Mesenchymal stem cell (in vitro differentiated cells and primary cell): ENCODE results near the gene PPM1B.

Experiments
- DNase-seq: peaks from one replicate; pipeline ENCODE4 v3.0.0-alpha.2; 2013
- H2AFZ ChIP-seq: one replicate; pipeline ENCODE4 v1.6.1; 2013; ENCODE audit warnings: low read depth, mild to moderate bottlenecking, control low read depth, inconsistent platforms, low read length, moderate library complexity
- H2AK5ac ChIP-seq: 2 replicates; pipeline ENCODE4 v1.6.1; 2013; ENCODE audit warnings: low read length, moderate library complexity, mild to moderate bottlenecking, inconsistent platforms; ENCODE audit not compliant: severe bottlenecking
- H2BK120ac ChIP-seq: one replicate; pipeline ENCODE4 v1.6.1; 2013; ENCODE audit warnings: low read depth, mild to moderate bottlenecking, inconsistent platforms, low read length, moderate library complexity
- H2BK12ac ChIP-seq, 2 experiments: one replicate each; pipeline ENCODE4 v1.6.1; 2013; ENCODE audit warnings: inconsistent platforms in 2 of 2, low read length in 2 of 2, mild to moderate bottlenecking in 2 of 2, moderate library complexity in 2 of 2, control low read depth in 1 of 2
- H2BK15ac ChIP-seq: one replicate; pipeline ENCODE4 v1.6.1; 2013; ENCODE audit warnings: mild to moderate bottlenecking, low read depth, inconsistent platforms; ENCODE audit not compliant: poor library complexity, severe bottlenecking
- H2BK5ac ChIP-seq: 2 replicates; pipeline ENCODE4 v1.6.1; 2013; ENCODE audit warnings: low read depth, mild to moderate bottlenecking, low read length, control low read depth, inconsistent platforms; ENCODE audit not compliant: poor library complexity, severe bottlenecking
- H3K14ac ChIP-seq, 2 experiments: one replicate each; pipeline ENCODE4 v1.6.1; 2013; ENCODE audit warnings: inconsistent platforms in 2 of 2, low read length in 2 of 2, control low read depth in 1 of 2, mild to moderate bottlenecking in 1 of 2, moderate library complexity in 1 of 2
- H3K18ac ChIP-seq, 2 experiments: one replicate each; pipeline ENCODE4 v1.6.1; 2013; ENCODE audit warnings: inconsistent platforms in 2 of 2, low read length in 2 of 2, control low read depth in 1 of 2, low read depth in 1 of 2, mild to moderate bottlenecking in 1 of 2
- H3K23ac ChIP-seq, 2 experiments: one replicate each; pipeline ENCODE4 v1.6.1; 2013; ENCODE audit warnings: inconsistent platforms in 2 of 2, low read length in 2 of 2, mild to moderate bottlenecking in 2 of 2, moderate library complexity in 2 of 2, control low read depth in 1 of 2
- H3K27ac ChIP-seq: 2 replicates; pipeline ENCODE4 v1.5.1; 2013; ENCODE audit warnings: mild to moderate bottlenecking, moderate library complexity, low read length, control low read depth, inconsistent platforms; ENCODE audit not compliant: poor library complexity, severe bottlenecking
- H3K27me3 ChIP-seq, 2 experiments: 2 replicates each; pipeline versions ENCODE4 v1.6.1 to v1.7.0; 2013; ENCODE audit warnings: low read length in 2 of 2, mild to moderate bottlenecking in 2 of 2, moderate library complexity in 2 of 2, control low read depth in 1 of 2, inconsistent platforms in 1 of 2; ENCODE audit not compliant: control insufficient read depth in 1 of 2, insufficient read depth in 1 of 2
- H3K36me3 ChIP-seq, 2 experiments: 2 replicates each; pipeline versions ENCODE4 v1.6.1 to v1.7.0; 2013; ENCODE audit warnings: low read length in 2 of 2, control low read depth in 1 of 2, inconsistent platforms in 1 of 2, low read depth in 1 of 2, mild to moderate bottlenecking in 1 of 2; ENCODE audit not compliant: insufficient read depth in 2 of 2, control insufficient read depth in 1 of 2
- H3K4ac ChIP-seq, 2 experiments: one replicate each; pipeline ENCODE4 v1.6.1; 2013; ENCODE audit warnings: inconsistent platforms in 2 of 2, low read length in 2 of 2, mild to moderate bottlenecking in 2 of 2, moderate library complexity in 2 of 2, control low read depth in 1 of 2, low read depth in 1 of 2
- H3K4me1 ChIP-seq: 2 replicates; pipeline ENCODE4 v1.6.1; 2013; ENCODE audit warnings: low read depth, low read length, control low read depth; ENCODE audit not compliant: control insufficient read depth, insufficient read depth
- H3K4me2 ChIP-seq: 2 replicates; pipeline ENCODE4 v1.6.1; 2013; ENCODE audit warnings: low read length, mild to moderate bottlenecking, inconsistent platforms; ENCODE audit not compliant: poor library complexity, severe bottlenecking
- H3K4me3 ChIP-seq, 2 experiments: 2 replicates each; pipeline versions ENCODE4 v1.5.1 to v1.7.0; 2013; ENCODE audit warnings: low read length in 2 of 2, mild to moderate bottlenecking in 2 of 2, control low read depth in 1 of 2, low read depth in 1 of 2; ENCODE audit not compliant: insufficient read depth in 1 of 2
- H3K79me1 ChIP-seq: replicated peaks from 2 replicates; pipeline ENCODE4 v1.6.1; 2013; ENCODE audit warnings: mild to moderate bottlenecking, control low read depth, low read length, inconsistent platforms; ENCODE audit not compliant: poor library complexity, severe bottlenecking
- H3K9ac ChIP-seq: 2 replicates; pipeline ENCODE4 v1.7.0; 2013; ENCODE audit warnings: mild to moderate bottlenecking, low read length, moderate library complexity
- H3K9me3 ChIP-seq: 2 replicates; pipeline ENCODE4 v1.7.0; 2013; ENCODE audit warnings: mild to moderate bottlenecking, low read length; ENCODE audit not compliant: control insufficient read depth
- H4K8ac ChIP-seq: one replicate; pipeline ENCODE4 v1.6.1; 2013; ENCODE audit warnings: inconsistent platforms, mild to moderate bottlenecking, low read length, moderate library complexity
- H4K91ac ChIP-seq: one replicate; pipeline ENCODE4 v1.6.1; 2013; ENCODE audit warnings: mild to moderate bottlenecking, low read length, inconsistent platforms
- WGBS: methylation state at CpG from one replicate; pipeline ENCODE4 v1.1.7; 2013; ENCODE audit warnings: mixed read lengths; 5-methylcytosine and 5-hydroxymethylcytosine counted together

The PPM1B gene

DNA sequence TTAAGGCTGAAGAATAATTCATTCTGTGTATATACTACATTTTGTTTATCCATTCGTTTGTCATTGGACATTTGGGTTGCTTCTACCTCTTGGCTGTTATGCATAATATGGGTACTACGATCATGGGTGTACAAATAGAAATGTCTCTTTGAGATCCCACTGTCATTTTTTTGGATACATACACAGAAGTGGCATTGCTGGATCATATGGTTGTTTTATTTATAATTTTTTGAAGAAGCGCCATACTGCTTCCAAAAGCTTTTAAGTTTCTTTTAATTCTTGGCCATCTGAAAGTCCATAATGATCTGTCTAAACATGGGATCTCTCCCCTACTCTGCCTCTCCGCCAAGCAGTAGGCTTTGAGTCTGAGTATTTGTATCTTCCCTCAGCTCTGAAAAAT, 18.6 kb downstream of the PPM1B start:
- Histone ChIP-seq H3K4me3 (no peak overlapping the region), H3K23ac (no peak overlapping the region), H3K79me1 (no peaks in the 10 kb centered on the region), H2BK12ac (no peak overlapping the region), H3K9ac (no peak overlapping the region), H3K4me1 (peaks cover 4% of the 10 kb centered on the region), H2AFZ (no peak overlapping the region), H3K27ac (no peak overlapping the region), H4K91ac (no peak overlapping the region), H2BK5ac (no peak overlapping the region), H3K14ac (no peak overlapping the region), H4K8ac (no peak overlapping the region), H2BK15ac (no peak overlapping the region), H3K36me3 (no peaks in the 10 kb centered on the region), H2BK120ac (no peak overlapping the region), H3K4ac (no peak overlapping the region), H2AK5ac (no peak overlapping the region), H3K18ac (no peak overlapping the region), H3K9me3 (no peaks in the 10 kb centered on the region), H3K4me2 (no peak overlapping the region), H3K27me3 (no peaks in the 10 kb centered on the region)
- 95% methylated on average over 3 of the region's 4 CpGs for WGBS
- DNase-seq = no peak

- H3K4me1 ChIP-seq = peaks cover 4% of the 10 kb centered on the region
- H3K4me3 ChIP-seq = no peak overlapping the region
- H3K9ac ChIP-seq = no peak overlapping the region
- H3K79me1 ChIP-seq = no peaks in the 10 kb centered on the region
- H2BK12ac ChIP-seq = no peak overlapping the region
- H4K8ac ChIP-seq = no peak overlapping the region
- H3K36me3 ChIP-seq = no peaks in the 10 kb centered on the region
- H2BK15ac ChIP-seq = no peak overlapping the region
- H2BK5ac ChIP-seq = no peak overlapping the region
- no peak overlapping the region for H3K23ac ChIP-seq
- no peak overlapping the region for H2AK5ac ChIP-seq
- no peak overlapping the region for H3K4me2 ChIP-seq
- no peak overlapping the region for H2BK120ac ChIP-seq
- no peak overlapping the region for H4K91ac ChIP-seq
- H3K18ac ChIP-seq = no peak overlapping the region
- no peaks in the 10 kb centered on the region for H3K9me3 ChIP-seq
- H3K27ac ChIP-seq = no peak overlapping the region
- WGBS = 90% methylated on average over 2 of the region's 3 CpGs
- no peak for DNase-seq
- no peaks in the 10 kb centered on the region for H3K27me3 ChIP-seq
- no peak overlapping the region for H2AFZ ChIP-seq
- H3K14ac ChIP-seq = no peak overlapping the region
- no peak overlapping the region for H3K4ac ChIP-seq
Observed at GRCh38 chr2:44188696-44189095, 20.0 kb downstream of the PPM1B start.

DNA sequence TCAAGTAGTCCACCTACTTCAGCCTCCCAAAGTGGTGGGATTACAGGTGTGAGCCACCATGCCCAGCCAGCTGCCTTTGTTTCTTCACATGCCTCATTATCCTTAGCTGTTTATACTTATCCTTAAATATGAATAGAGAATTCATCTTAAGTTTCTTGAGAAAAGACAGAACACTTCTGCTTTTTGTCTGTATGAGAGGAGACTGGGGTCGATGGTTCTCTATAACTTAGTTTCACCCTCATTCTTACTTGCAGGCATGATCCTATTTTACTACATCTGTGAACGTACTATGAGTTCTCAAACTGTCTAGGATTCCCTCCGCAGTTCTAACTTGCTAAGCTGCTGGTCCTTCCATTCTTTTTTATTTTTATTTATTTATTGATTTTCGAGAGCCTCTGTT, 20.4 kb downstream of the PPM1B start:
- Histone ChIP-seq H3K9me3 (no peaks in the 10 kb centered on the region), H3K27ac (no peak overlapping the region), H3K4me3 (no peak overlapping the region), H3K36me3 (no peaks in the 10 kb centered on the region), H2BK5ac (no peak overlapping the region), H2AK5ac (no peak overlapping the region), H3K27me3 (no peaks in the 10 kb centered on the region), H3K18ac (no peak overlapping the region), H2BK12ac (no peak overlapping the region), H4K91ac (no peak overlapping the region), H3K23ac (no peak overlapping the region), H3K4me1 (peaks cover 4% of the 10 kb centered on the region), H3K4ac (no peak overlapping the region), H3K4me2 (no peak overlapping the region), H3K9ac (no peak overlapping the region), H2BK15ac (no peak overlapping the region), H4K8ac (no peak overlapping the region), H3K79me1 (no peaks in the 10 kb centered on the region), H3K14ac (no peak overlapping the region), H2BK120ac (no peak overlapping the region), H2AFZ (no peak overlapping the region)
- 98% methylated on average over 4 of the region's 4 CpGs for WGBS
- DNase-seq = no peak

GRCh38 chr2:44190526-44190925, 21.9 kb downstream of the PPM1B start:
- Histone ChIP-seq H2AFZ (no peak overlapping the region), H3K27me3 (no peaks in the 10 kb centered on the region), H2BK15ac (no peak overlapping the region), H3K14ac (no peak overlapping the region), H3K79me1 (no peaks in the 10 kb centered on the region), H4K91ac (no peak overlapping the region), H3K4ac (no peak overlapping the region), H3K36me3 (peaks cover 0 to 4% of the 10 kb centered on the region in 2 experiments), H2BK12ac (no peak overlapping the region), H3K9me3 (no peaks in the 10 kb centered on the region), H3K4me1 (peaks cover 4% of the 10 kb centered on the region), H3K27ac (no peak overlapping the region), H2BK5ac (no peak overlapping the region), H3K4me3 (no peak overlapping the region), H2BK120ac (no peak overlapping the region), H3K9ac (no peak overlapping the region), H3K4me2 (no peak overlapping the region), H2AK5ac (no peak overlapping the region), H3K18ac (no peak overlapping the region), H4K8ac (no peak overlapping the region), H3K23ac (no peak overlapping the region)
- no peak for DNase-seq
- 100% methylated on average over 1 of the region's 3 CpGs for WGBS
